IMR-90 (cell line): ENCODE measurements around the gene TTC23L. TPM values are rescaled to one million over a fixed set of nuclear protein-coding genes. Genes with fewer than 3 reads are reported as not detected.
A peak's percentile ranks its signal among the peaks of the same experiment; 100 is the strongest.

Experiments used
- ATAC-seq: fragments of 200-7000 bp; cut with Tn5 transposase; 2 replicates; pipeline ENCODE4 v1.9.1; 2020; ENCODE audit warnings: low read depth, mild to moderate bottlenecking, moderate library complexity
- BruUV-seq: library from RNA; stranded (reverse); fragments of 400-500 nt; replicated peaks from 2 replicates; lab custom pipeline; 2021; lab: Mats Ljungman, UMichigan
- CTCF ChIA-PET: fragments of 300-600 bp; formaldehyde crosslinking; extraction: SDS; loops from one replicate; lab custom pipeline; 2021; ENCODE audit warnings: antibody characterized with exemption; lab: Yijun Ruan, JAX
- POLR2A ChIA-PET: fragments of 300-600 bp; sonication (Branson Sonifier 250); formaldehyde crosslinking; loops from one replicate; lab custom pipeline; 2022; ENCODE audit warnings: antibody characterized with exemption; ENCODE audit not compliant: unreplicated experiment; lab: Charles Lee
- DNase-seq: peaks from one replicate; pipeline ENCODE4 v3.0.0; 2013
- H2AFZ ChIP-seq: replicated peaks from 2 replicates; pipeline ENCODE3; 2013; ENCODE audit warnings: low read length, mild to moderate bottlenecking; ENCODE audit not compliant: poor library complexity
- H2AK5ac ChIP-seq: 2 replicates; pipeline ENCODE4 v1.6.1; 2013; ENCODE audit warnings: low read depth, low read length, inconsistent platforms
- H2AK9ac ChIP-seq: replicated peaks from 2 replicates; pipeline ENCODE3; 2013; ENCODE audit warnings: mild to moderate bottlenecking, low read depth, low read length, moderate library complexity; ENCODE audit not compliant: poor library complexity
- H2BK120ac ChIP-seq: 2 replicates; pipeline ENCODE4 v1.6.1; 2013; ENCODE audit warnings: low read depth, low read length, inconsistent platforms
- H2BK15ac ChIP-seq: 3 replicates; pipeline ENCODE4 v1.6.1; 2013; ENCODE audit warnings: low read depth, low read length, inconsistent platforms
- H2BK20ac ChIP-seq: 2 replicates; pipeline ENCODE4 v1.6.1; 2013; ENCODE audit warnings: low read depth, mild to moderate bottlenecking, inconsistent platforms, low read length, moderate library complexity
- H2BK5ac ChIP-seq: 2 replicates; pipeline ENCODE4 v1.6.1; 2013; ENCODE audit warnings: mild to moderate bottlenecking, low read depth, low read length, inconsistent platforms; ENCODE audit not compliant: poor library complexity, severe bottlenecking
- H3K14ac ChIP-seq: replicated peaks from 2 replicates; pipeline ENCODE4 v1.6.1; 2013; ENCODE audit warnings: low read depth, low read length, inconsistent platforms
- H3K18ac ChIP-seq: 2 replicates; pipeline ENCODE4 v1.6.1; 2013; ENCODE audit warnings: low read depth, low read length, control low read depth
- H3K23ac ChIP-seq: 2 replicates; pipeline ENCODE4 v1.6.1; 2013; ENCODE audit warnings: low read depth, low read length, inconsistent platforms
- H3K27ac ChIP-seq: 2 replicates; pipeline ENCODE4 v1.5.1; 2013; ENCODE audit warnings: mild to moderate bottlenecking, control low read depth, low read length; ENCODE audit not compliant: insufficient read depth
- H3K27me3 ChIP-seq: 2 replicates; pipeline ENCODE4 v1.6.1; 2013; ENCODE audit warnings: low read length; ENCODE audit not compliant: control insufficient read depth, insufficient read depth
- H3K36me3 ChIP-seq: 2 replicates; pipeline ENCODE4 v1.6.1; 2013; ENCODE audit warnings: low read length, mixed read lengths; ENCODE audit not compliant: control insufficient read depth, insufficient read depth
- H3K4ac ChIP-seq: 2 replicates; pipeline ENCODE4 v1.6.1; 2013; ENCODE audit warnings: low read depth, low read length, inconsistent platforms
- H3K4me1 ChIP-seq: 2 replicates; pipeline ENCODE4 v1.6.1; 2013; ENCODE audit warnings: low read length, mixed read lengths; ENCODE audit not compliant: control insufficient read depth, insufficient read depth
- H3K4me2 ChIP-seq: 2 replicates; pipeline ENCODE4 v1.6.1; 2013; ENCODE audit warnings: low read depth, mild to moderate bottlenecking, control low read depth, low read length, moderate library complexity
- H3K4me3 ChIP-seq: 2 replicates; pipeline ENCODE4 v1.5.1; 2013; ENCODE audit warnings: low read depth, mild to moderate bottlenecking, control low read depth, low read length, moderate library complexity; ENCODE audit not compliant: insufficient read depth
- H3K56ac ChIP-seq: 2 replicates; pipeline ENCODE4 v1.6.1; 2013; ENCODE audit warnings: low read length, inconsistent platforms; ENCODE audit not compliant: insufficient read depth; ENCODE audit errors: extremely low read depth
- H3K79me1 ChIP-seq, 2 experiments: 2 replicates each; pipeline ENCODE4 v1.6.1; 2013; ENCODE audit warnings: low read length in 2 of 2, inconsistent platforms in 1 of 2, low read depth in 1 of 2
- H3K9ac ChIP-seq: 2 replicates; pipeline ENCODE4 v1.6.1; 2013; ENCODE audit warnings: low read depth, low read length, control low read depth
- H3K9me1 ChIP-seq: 2 replicates; pipeline ENCODE4 v1.6.1; 2013; ENCODE audit warnings: low read length, inconsistent platforms; ENCODE audit not compliant: insufficient read depth
- H3K9me3 ChIP-seq: 2 replicates; pipeline ENCODE4 v1.6.1; 2013; ENCODE audit warnings: low read length; ENCODE audit not compliant: control insufficient read depth, insufficient read depth
- H4K20me1 ChIP-seq: 2 replicates; pipeline ENCODE4 v1.6.1; 2013; ENCODE audit warnings: low read length, inconsistent platforms; ENCODE audit not compliant: insufficient read depth
- H4K5ac ChIP-seq: 2 replicates; pipeline ENCODE4 v1.6.1; 2013; ENCODE audit warnings: mild to moderate bottlenecking, low read depth, low read length, control low read depth
- H4K8ac ChIP-seq, 2 experiments: 2 replicates each; pipeline ENCODE4 v1.6.1; 2013; ENCODE audit warnings: low read depth in 2 of 2, low read length in 2 of 2, control low read depth in 1 of 2, inconsistent platforms in 1 of 2
- H4K91ac ChIP-seq: 2 replicates; pipeline ENCODE4 v1.6.1; 2013; ENCODE audit warnings: low read depth, low read length, inconsistent platforms; ENCODE audit not compliant: insufficient read depth
- BHLHE40 ChIP-seq: fragments of 150-350 bp; IDR thresholded peaks from 2 replicates; pipeline ENCODE4 v1.6.1; 2016; ENCODE audit warnings: mild to moderate bottlenecking, low read depth, low read length
- CEBPB ChIP-seq: IDR thresholded peaks from 2 replicates; pipeline ENCODE4 v1.6.1; 2012; ENCODE audit warnings: low read depth, low read length, improper control_type of control experiment
- CHD1 ChIP-seq: IDR thresholded peaks from 2 replicates; pipeline ENCODE4 v1.6.1; 2012; ENCODE audit warnings: low read depth, low read length, improper control_type of control experiment
- FOS ChIP-seq: fragments of 150-350 bp; IDR thresholded peaks from 2 replicates; pipeline ENCODE4 v1.6.1; 2016; ENCODE audit warnings: low read depth, low read length
- MAFK ChIP-seq: IDR thresholded peaks from 2 replicates; pipeline ENCODE4 v1.6.1; 2012; ENCODE audit warnings: low read depth, low read length, improper control_type of control experiment
- MAZ ChIP-seq: IDR thresholded peaks from 2 replicates; pipeline ENCODE4 v1.6.1; 2012; ENCODE audit warnings: low read depth, mild to moderate bottlenecking, low read length, improper control_type of control experiment, moderate library complexity, borderline replicate concordance
- NFE2L2 ChIP-seq: fragments of 150-350 bp; IDR thresholded peaks from 2 replicates; pipeline ENCODE4 v1.6.1; 2016; ENCODE audit warnings: low read depth, mild to moderate bottlenecking, low read length
- POLR2A ChIP-seq: IDR thresholded peaks from 2 replicates; pipeline ENCODE4 v1.6.1; 2012; ENCODE audit warnings: mild to moderate bottlenecking, low read depth, low read length
- RAD21 ChIP-seq: IDR thresholded peaks from 2 replicates; pipeline ENCODE4 v1.6.1; 2012; ENCODE audit warnings: low read length, improper control_type of control experiment
- RCOR1 ChIP-seq: IDR thresholded peaks from 2 replicates; pipeline ENCODE4 v1.6.1; 2012; ENCODE audit warnings: mild to moderate bottlenecking, low read length, improper control_type of control experiment; ENCODE audit not compliant: insufficient replicate concordance
- RFX5 ChIP-seq: IDR thresholded peaks from 2 replicates; pipeline ENCODE4 v1.8.0; 2012; ENCODE audit warnings: low read depth, mild to moderate bottlenecking, low read length, moderate library complexity
- SMC3 ChIP-seq: fragments of 150-350 bp; IDR thresholded peaks from 2 replicates; pipeline ENCODE4 v1.6.1; 2016; ENCODE audit warnings: low read depth, mild to moderate bottlenecking, antibody characterized with exemption, low read length, moderate library complexity
- WGBS, 2 experiments: methylation state at CpG; one replicate each; pipeline versions ENCODE4 v1.1.5 to v1.1.7; 2013; ENCODE audit warnings: missing lambda C conversion rate in 2 of 2; ENCODE audit not compliant: insufficient read length in 1 of 2; ENCODE audit errors: extremely low coverage in 2 of 2; 5-methylcytosine and 5-hydroxymethylcytosine counted together
- dilution Hi-C: fragments of 300-500 bp; cut with HindIII; formaldehyde crosslinking; loops from one replicate; pipeline ENCODE4 v1.14.3; 2018; ENCODE audit warnings: low sequenced_read_pairs; ENCODE audit not compliant: unreplicated experiment
- in situ Hi-C: fragments of 300-500 bp; cut with MboI; formaldehyde crosslinking; loops from 3 replicates; pipeline ENCODE4 v1.14.3; 2019; ENCODE audit warnings: low sequenced_read_pairs, inconsistent platforms, mixed read lengths
- intact Hi-C: fragments of 100-400 bp; cut with micrococcal nuclease; formaldehyde crosslinking; loops from 2 replicates; pipeline ENCODE4 v1.10.0; 2022
- polyA plus RNA-seq, 3 experiments: library from polyadenylated mRNA; depleted of rRNA; stranded (reverse); fragments of >200 nt; gene quantifications; 2 replicates each; pipeline ENCODE4 v1.2.3, GENCODE V29; 2012; ENCODE audit warnings: low replicate concordance in 1 of 3
- total RNA-seq: library from RNA; depleted of rRNA; stranded (reverse); fragments of >200 nt; gene quantifications from 2 replicates; pipeline ENCODE4 v1.2.3, GENCODE V29; 2012
- TF ChIP-seq, protein P1 (sequence below): conservative IDR thresholded peaks from 2 replicates; pipeline ENCODE4 v1.5.1; 2012; ENCODE audit warnings: mild to moderate bottlenecking, low read depth, low read length, improper control_type of control experiment
- TF ChIP-seq, protein P2 (sequence below): fragments of 150-350 bp; IDR thresholded peaks from 2 replicates; pipeline ENCODE4 v1.6.1; 2017; ENCODE audit warnings: mild to moderate bottlenecking, antibody characterized with exemption, low read length, low read depth

TTC23L gene
- total and polyA plus RNA-seq, 2 of the 4 experiments (the other 2 are of a cell fraction): under 0.01 TPM; not detected in 1

DNA sequence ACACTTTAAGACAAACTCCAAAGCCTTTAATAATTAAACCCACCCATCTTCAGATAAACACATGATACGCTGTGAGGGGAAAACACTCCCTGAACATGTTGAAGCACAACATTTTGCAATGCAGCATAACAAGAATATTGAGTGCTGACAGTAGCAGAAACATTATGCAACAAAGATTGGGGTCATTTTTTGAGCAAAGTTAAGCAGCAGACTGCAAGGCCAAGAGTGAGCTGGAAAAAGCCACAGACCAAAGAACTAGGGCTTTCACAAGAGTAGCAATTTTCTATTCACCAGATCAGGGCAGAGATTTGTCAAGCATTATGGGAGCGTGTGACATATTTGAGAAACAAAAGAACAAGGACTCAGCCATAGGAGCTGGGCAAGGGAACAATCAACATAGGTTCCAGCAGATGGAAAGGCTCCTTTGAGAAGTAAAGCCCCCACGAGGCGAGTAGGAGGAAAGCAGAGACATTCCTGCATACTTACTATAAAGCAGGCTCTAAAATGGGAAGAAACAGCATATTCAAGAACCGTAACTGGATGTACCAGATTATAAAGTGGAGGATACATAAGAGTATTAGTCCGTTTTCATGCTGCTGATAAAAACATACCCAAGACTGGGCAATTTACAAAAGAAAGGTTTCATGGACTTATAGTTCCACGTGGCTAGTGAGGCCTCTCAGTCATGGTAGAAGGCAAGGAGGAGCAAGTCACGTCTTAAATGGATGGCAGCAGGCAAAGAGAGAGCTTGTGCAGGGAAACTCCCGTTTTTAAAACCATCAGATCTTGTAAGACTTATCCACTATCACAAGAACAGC lies 4.8 kb upstream of the TTC23L start:
- Histone ChIP-seq H2BK5ac (peak overlapping the region; percentile 24), H3K9me1 (peaks cover 11% of the 10 kb centered on the region; the same call in 1 of the 2 replicates), H3K4ac (no peak overlapping the region), H3K56ac (no peak overlapping the region), H3K14ac (no peak overlapping the region), H2AFZ (no peak overlapping the region), H2BK20ac (no peak overlapping the region), H3K36me3 (peaks cover 37% of the 10 kb centered on the region), H3K27ac (no peak overlapping the region; the same call in 1 of the 2 replicates), H3K9me3 (no peaks in the 10 kb centered on the region), H2AK9ac (no peak overlapping the region), H3K9ac (no peak overlapping the region), H4K91ac (no peak overlapping the region), H3K18ac (no peak overlapping the region), H2BK15ac (no peak overlapping the region), H3K4me1 (peaks cover 9% of the 10 kb centered on the region; the same call in 1 of the 2 replicates), H2BK120ac (no peak overlapping the region), H3K23ac (no peak overlapping the region), H2AK5ac (no peak overlapping the region), H4K8ac (0 out of 4 replicates have a peak overlapping the region, but pooled peaks of 1 of the 2 experiments have one; percentile 9), H3K79me1 (peaks cover 10 to 24% of the 10 kb centered on the region in 2 experiments), H3K27me3 (no peaks in the 10 kb centered on the region), H4K20me1 (no peaks in the 10 kb centered on the region; the same call in 1 of the 2 replicates), H3K4me3 (no peak overlapping the region), H4K5ac (0 out of 2 replicates have a peak overlapping the region, but pooled peaks have one; percentile 2), H3K4me2 (no peak overlapping the region)
- intact Hi-C loops: no loop called here
- DNase-seq (no peak), ATAC-seq (no peak)
- POLR2A ChIA-PET: no interaction called here
- CTCF ChIA-PET: no interaction called here
- dilution Hi-C loops: no loop called here
- TF ChIP-seq RFX5: no peak
- no peak for TF ChIP-seq RAD21
- TF ChIP-seq RCOR1: no peak
- no peak for TF ChIP-seq CEBPB
- no peak for TF ChIP-seq FOS
- TF ChIP-seq, protein P1, sequence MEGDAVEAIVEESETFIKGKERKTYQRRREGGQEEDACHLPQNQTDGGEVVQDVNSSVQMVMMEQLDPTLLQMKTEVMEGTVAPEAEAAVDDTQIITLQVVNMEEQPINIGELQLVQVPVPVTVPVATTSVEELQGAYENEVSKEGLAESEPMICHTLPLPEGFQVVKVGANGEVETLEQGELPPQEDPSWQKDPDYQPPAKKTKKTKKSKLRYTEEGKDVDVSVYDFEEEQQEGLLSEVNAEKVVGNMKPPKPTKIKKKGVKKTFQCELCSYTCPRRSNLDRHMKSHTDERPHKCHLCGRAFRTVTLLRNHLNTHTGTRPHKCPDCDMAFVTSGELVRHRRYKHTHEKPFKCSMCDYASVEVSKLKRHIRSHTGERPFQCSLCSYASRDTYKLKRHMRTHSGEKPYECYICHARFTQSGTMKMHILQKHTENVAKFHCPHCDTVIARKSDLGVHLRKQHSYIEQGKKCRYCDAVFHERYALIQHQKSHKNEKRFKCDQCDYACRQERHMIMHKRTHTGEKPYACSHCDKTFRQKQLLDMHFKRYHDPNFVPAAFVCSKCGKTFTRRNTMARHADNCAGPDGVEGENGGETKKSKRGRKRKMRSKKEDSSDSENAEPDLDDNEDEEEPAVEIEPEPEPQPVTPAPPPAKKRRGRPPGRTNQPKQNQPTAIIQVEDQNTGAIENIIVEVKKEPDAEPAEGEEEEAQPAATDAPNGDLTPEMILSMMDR: no peak
- no peak for TF ChIP-seq MAZ
- no peak for TF ChIP-seq CHD1
- TF ChIP-seq NFE2L2: no peak
- TF ChIP-seq MAFK: no peak
- TF ChIP-seq, protein P2, sequence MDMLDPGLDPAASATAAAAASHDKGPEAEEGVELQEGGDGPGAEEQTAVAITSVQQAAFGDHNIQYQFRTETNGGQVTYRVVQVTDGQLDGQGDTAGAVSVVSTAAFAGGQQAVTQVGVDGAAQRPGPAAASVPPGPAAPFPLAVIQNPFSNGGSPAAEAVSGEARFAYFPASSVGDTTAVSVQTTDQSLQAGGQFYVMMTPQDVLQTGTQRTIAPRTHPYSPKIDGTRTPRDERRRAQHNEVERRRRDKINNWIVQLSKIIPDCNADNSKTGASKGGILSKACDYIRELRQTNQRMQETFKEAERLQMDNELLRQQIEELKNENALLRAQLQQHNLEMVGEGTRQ: no peak
- no peak for TF ChIP-seq POLR2A
- no peak for TF ChIP-seq BHLHE40
- no peak for TF ChIP-seq SMC3
- BruUV-seq: no TSS peak
- in situ Hi-C loops: no loop called here
- WGBS, 2 experiments: no CpG with 5 or more reads among the region's 9 CpGs
